ENCODE measurements around the gene LHX3.
"Not testable (repeated sequence)": the region's sequence is repeated elsewhere in the genome, so short reads cannot be mapped to it uniquely, and the experiment has no call there.

GRCh38 chr9:136150664-136151213, 54.2 kb downstream of the LHX3 start:
- not testable (repeated sequence) for TF ChIP-seq POLR2A, EP300 (IDR thresholded peaks at IDR 0.05)

Data from stomach (tissue), 4 donors.